Measurements from ENCODE around the gene ACADL. TPM values are rescaled to one million over a fixed set of nuclear protein-coding genes. Genes with fewer than 3 reads are reported as not detected.
"Not testable (repeated sequence)": the region's sequence is repeated elsewhere in the genome, so short reads cannot be mapped to it uniquely, and the experiment has no call there.

The ACADL gene
- polyA plus RNA-seq, 3 donors, result not detected

- H3K9me3 Mint-ChIP-seq, result peaks cover 9 to 18% (median 14%) of the 10 kb centered on the region in 7 donors
- H3K9ac ChIP-seq (ENCODE audit: insufficient read depth, low read length, poor library complexity, severe bottlenecking), result no peak overlapping the region
- H3K79me2 ChIP-seq (ENCODE audit: insufficient read depth, low read length), result no peaks in the 10 kb centered on the region
- H3K4me1 Mint-ChIP-seq, result peaks cover 6% of the 10 kb centered on the region
- no peaks in the 10 kb centered on the region for H3K4me1 ChIP-seq (ENCODE audit: control insufficient read depth in 1 of 2, insufficient read depth in 2 of 2, low read length in 2 of 2)
- TF ChIP-seq CTCF (IDR thresholded peaks at IDR 0.05), result no peak
- DNase-seq, result no peak
- H3K4me3 Mint-ChIP-seq, result no peak overlapping the region
- H2AFZ ChIP-seq (ENCODE audit: insufficient read depth, low read depth, low read length, poor library complexity, severe bottlenecking), result no peak overlapping the region
- intact Hi-C loops (cut with micrococcal nuclease), result no loop called here
- H4K20me1 ChIP-seq (ENCODE audit: insufficient read depth, low read length), result no peaks in the 10 kb centered on the region
- H3K4me2 ChIP-seq (replicated peaks; ENCODE audit: extremely low read depth, low read length, poor library complexity, severe bottlenecking), result no peak overlapping the region
- no peaks in the 10 kb centered on the region for H3K27me3 ChIP-seq (ENCODE audit: control insufficient read depth in 2 of 2, insufficient read depth in 2 of 2, low read length in 2 of 2)
- no peaks in the 10 kb centered on the region for H3K36me3 Mint-ChIP-seq
- H3K36me3 ChIP-seq (replicated peaks in 1 of 2; ENCODE audit: control insufficient read depth in 1 of 2, insufficient read depth in 2 of 2, low read length in 2 of 2), result no peaks in the 10 kb centered on the region
- H3K27ac Mint-ChIP-seq, result no peak overlapping the region
- H3K27me3 Mint-ChIP-seq (ENCODE audit: low read depth in 3 of 3), result peaks cover 0 to 2% (median 0%) of the 10 kb centered on the region in 3 donors
- H3K27ac ChIP-seq (ENCODE audit: low read depth in 1 of 2, low read length in 2 of 2), result no peak overlapping the region
- no peaks in the 10 kb centered on the region for H3K9me3 ChIP-seq (replicated peaks in 1 of 2; ENCODE audit: control insufficient read depth in 1 of 2, insufficient read depth in 1 of 2, low read length in 2 of 2)
- no peak overlapping the region for H3K4me3 ChIP-seq (replicated peaks in 1 of 3; ENCODE audit: low read depth in 2 of 3, low read length in 3 of 3)
Measured at GRCh38 chr2:210179351-210179990, 45.8 kb downstream of the ACADL start.

- intact Hi-C loops (cut with micrococcal nuclease), result no loop called here
- Mint-ChIP-seq H3K27me3 (ENCODE audit: low read depth in 3 of 3) (peaks cover 3 to 7% (median 4%) of the 10 kb centered on the region in 3 donors), H3K4me3 (no peak overlapping the region), H3K36me3 (no peaks in the 10 kb centered on the region), H3K4me1 (peaks cover 6% of the 10 kb centered on the region), H3K9me3 (peaks cover 0 to 4% (median 1%) of the 10 kb centered on the region in 7 donors), H3K27ac (no peak overlapping the region)
- no peak for DNase-seq
- no peak overlapping the region for H3K4me3 ChIP-seq (replicated peaks in 1 of 3; ENCODE audit: low read depth in 2 of 3, low read length in 3 of 3)
- no peak overlapping the region for H3K9ac ChIP-seq (ENCODE audit: insufficient read depth, low read length, poor library complexity, severe bottlenecking)
- no peaks in the 10 kb centered on the region for H3K4me1 ChIP-seq (ENCODE audit: control insufficient read depth in 1 of 2, insufficient read depth in 2 of 2, low read length in 2 of 2)
- no peaks in the 10 kb centered on the region for H3K79me2 ChIP-seq (ENCODE audit: insufficient read depth, low read length)
- no peak overlapping the region for H3K27ac ChIP-seq (ENCODE audit: low read depth in 1 of 2, low read length in 2 of 2)
- no peaks in the 10 kb centered on the region for H3K9me3 ChIP-seq (replicated peaks in 1 of 2; ENCODE audit: control insufficient read depth in 1 of 2, insufficient read depth in 1 of 2, low read length in 2 of 2)
- H3K27me3 ChIP-seq (ENCODE audit: control insufficient read depth in 2 of 2, insufficient read depth in 2 of 2, low read length in 2 of 2), result peaks cover under 1 to 1% of the 10 kb centered on the region in 2 donors
- no peaks in the 10 kb centered on the region for H4K20me1 ChIP-seq (ENCODE audit: insufficient read depth, low read length)
- no CpG with 5 or more reads among the region's 1 CpG for WGBS (ENCODE audit: insufficient coverage)
- TF ChIP-seq CTCF (IDR thresholded peaks at IDR 0.05), result no peak
- no peaks in the 10 kb centered on the region for H3K36me3 ChIP-seq (replicated peaks in 1 of 2; ENCODE audit: control insufficient read depth in 1 of 2, insufficient read depth in 2 of 2, low read length in 2 of 2)
- H3K4me2 ChIP-seq (replicated peaks; ENCODE audit: extremely low read depth, low read length, poor library complexity, severe bottlenecking), result no peak overlapping the region
- H2AFZ ChIP-seq (ENCODE audit: insufficient read depth, low read depth, low read length, poor library complexity, severe bottlenecking), result no peak overlapping the region
Measured at GRCh38 chr2:210177769-210178168, 47.5 kb downstream of the ACADL start.

GRCh38 chr2:210177115-210177514, 48.1 kb downstream of the ACADL start:
- intact Hi-C loops (cut with micrococcal nuclease); H3K9ac ChIP-seq (ENCODE audit: insufficient read depth, low read length, poor library complexity, severe bottlenecking); H3K4me1 Mint-ChIP-seq; H3K27ac ChIP-seq (ENCODE audit: low read depth in 1 of 2, low read length in 2 of 2); H3K9me3 Mint-ChIP-seq; H3K27ac Mint-ChIP-seq; DNase-seq; H2AFZ ChIP-seq (ENCODE audit: insufficient read depth, low read depth, low read length, poor library complexity, severe bottlenecking); H3K36me3 ChIP-seq (replicated peaks in 1 of 2; ENCODE audit: control insufficient read depth in 1 of 2, insufficient read depth in 2 of 2, low read length in 2 of 2); H3K27me3 ChIP-seq (ENCODE audit: control insufficient read depth in 2 of 2, insufficient read depth in 2 of 2, low read length in 2 of 2); H4K20me1 ChIP-seq (ENCODE audit: insufficient read depth, low read length); H3K36me3 Mint-ChIP-seq; H3K79me2 ChIP-seq (ENCODE audit: insufficient read depth, low read length); H3K4me3 Mint-ChIP-seq; H3K9me3 ChIP-seq (replicated peaks in 1 of 2; ENCODE audit: control insufficient read depth in 1 of 2, insufficient read depth in 1 of 2, low read length in 2 of 2); H3K4me1 ChIP-seq (ENCODE audit: control insufficient read depth in 1 of 2, insufficient read depth in 2 of 2, low read length in 2 of 2); H3K4me3 ChIP-seq (replicated peaks in 1 of 3; ENCODE audit: low read depth in 2 of 3, low read length in 3 of 3); H3K4me2 ChIP-seq (replicated peaks; ENCODE audit: extremely low read depth, low read length, poor library complexity, severe bottlenecking): not testable (repeated sequence)
- no CpG with 5 or more reads among the region's 1 CpG for WGBS (ENCODE audit: insufficient coverage)
- peaks cover 6 to 13% (median 8%) of the 10 kb centered on the region in 3 donors for H3K27me3 Mint-ChIP-seq (ENCODE audit: low read depth in 3 of 3)
